ENCODE results near the gene TXNRD2.
A peak's percentile ranks its signal among the peaks of the same experiment; 100 is the strongest.

DNA sequence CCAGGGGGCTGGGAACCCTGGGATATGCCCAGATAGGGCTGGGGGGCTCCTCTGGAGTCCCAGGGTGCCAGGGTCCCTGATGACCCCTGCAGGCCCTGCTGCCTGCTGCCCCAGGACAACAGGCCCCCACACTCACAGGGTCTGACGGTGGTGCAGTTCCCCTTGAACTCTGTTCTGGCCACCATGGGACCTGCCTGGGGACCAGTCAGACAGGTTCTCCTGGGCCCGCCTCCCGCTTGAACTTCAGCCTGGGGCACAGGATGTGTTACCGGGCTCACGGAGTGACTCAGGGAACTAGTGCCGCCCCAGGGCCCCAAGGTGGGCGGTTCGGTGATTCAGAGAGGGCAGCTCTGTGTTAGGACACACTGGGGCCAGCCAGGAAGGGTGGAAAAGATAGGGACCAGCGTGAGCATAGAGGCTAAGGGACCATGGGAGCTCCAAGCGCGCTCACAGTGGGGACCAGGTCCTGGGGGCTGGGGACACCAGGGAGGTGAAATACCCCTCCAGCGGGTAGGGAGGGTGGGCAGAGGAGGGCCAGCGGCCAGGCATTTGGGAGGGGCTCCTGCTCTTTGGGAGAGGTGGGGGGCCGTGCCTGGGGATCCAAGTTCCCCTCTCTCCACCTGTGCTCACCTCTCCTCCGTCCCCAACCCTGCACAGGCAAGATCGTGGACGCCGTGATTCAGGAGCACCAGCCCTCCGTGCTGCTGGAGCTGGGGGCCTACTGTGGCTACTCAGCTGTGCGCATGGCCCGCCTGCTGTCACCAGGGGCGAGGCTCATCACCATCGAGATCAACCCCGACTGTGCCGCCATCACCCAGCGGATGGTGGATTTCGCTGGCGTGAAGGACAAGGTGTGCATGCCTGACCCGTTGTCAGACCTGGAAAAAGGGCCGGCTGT, 21.5 kb upstream of the TXNRD2 start:
- TF ChIP-seq, protein P1, sequence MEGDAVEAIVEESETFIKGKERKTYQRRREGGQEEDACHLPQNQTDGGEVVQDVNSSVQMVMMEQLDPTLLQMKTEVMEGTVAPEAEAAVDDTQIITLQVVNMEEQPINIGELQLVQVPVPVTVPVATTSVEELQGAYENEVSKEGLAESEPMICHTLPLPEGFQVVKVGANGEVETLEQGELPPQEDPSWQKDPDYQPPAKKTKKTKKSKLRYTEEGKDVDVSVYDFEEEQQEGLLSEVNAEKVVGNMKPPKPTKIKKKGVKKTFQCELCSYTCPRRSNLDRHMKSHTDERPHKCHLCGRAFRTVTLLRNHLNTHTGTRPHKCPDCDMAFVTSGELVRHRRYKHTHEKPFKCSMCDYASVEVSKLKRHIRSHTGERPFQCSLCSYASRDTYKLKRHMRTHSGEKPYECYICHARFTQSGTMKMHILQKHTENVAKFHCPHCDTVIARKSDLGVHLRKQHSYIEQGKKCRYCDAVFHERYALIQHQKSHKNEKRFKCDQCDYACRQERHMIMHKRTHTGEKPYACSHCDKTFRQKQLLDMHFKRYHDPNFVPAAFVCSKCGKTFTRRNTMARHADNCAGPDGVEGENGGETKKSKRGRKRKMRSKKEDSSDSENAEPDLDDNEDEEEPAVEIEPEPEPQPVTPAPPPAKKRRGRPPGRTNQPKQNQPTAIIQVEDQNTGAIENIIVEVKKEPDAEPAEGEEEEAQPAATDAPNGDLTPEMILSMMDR (IDR thresholded peaks at IDR 0.05 in 2 of 3, conservative IDR thresholded peaks at IDR 0.05 in 1 of 3; ENCODE audit: borderline replicate concordance in 1 of 3, insufficient read depth in 1 of 3, low read depth in 2 of 3, low read length in 2 of 3), result no peak
- TF ChIP-seq EZH2phosphoT487 (IDR thresholded peaks at IDR 0.05; ENCODE audit: borderline replicate concordance), result no peak
- TF ChIP-seq EGR1 (IDR thresholded peaks at IDR 0.05; ENCODE audit: low read depth), result peak; percentile 83
- TF ChIP-seq POLR2AphosphoS5 (IDR thresholded peaks at IDR 0.05; ENCODE audit: low read depth, low read length), result peak; percentile 57; the same call in 1 of the 2 replicates
- TF ChIP-seq, protein P2, sequence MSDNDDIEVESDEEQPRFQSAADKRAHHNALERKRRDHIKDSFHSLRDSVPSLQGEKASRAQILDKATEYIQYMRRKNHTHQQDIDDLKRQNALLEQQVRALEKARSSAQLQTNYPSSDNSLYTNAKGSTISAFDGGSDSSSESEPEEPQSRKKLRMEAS (IDR thresholded peaks at IDR 0.05), result peak; percentile 40; the same call in 1 of the 2 replicates
- peak; percentile 96 for TF ChIP-seq SP1 (IDR thresholded peaks at IDR 0.05; ENCODE audit: low read depth)
- TF ChIP-seq SRF (IDR thresholded peaks at IDR 0.05; ENCODE audit: low read depth), result no peak
- TF ChIP-seq POLR2A (IDR thresholded peaks at IDR 0.05; ENCODE audit: borderline replicate concordance, extremely low read depth, insufficient read depth, insufficient read length), result no peak
- TF ChIP-seq RAD21 (IDR thresholded peaks at IDR 0.05; ENCODE audit: low read depth), result peak; percentile 30; the same call in 1 of the 2 replicates

Measured in HCT116 (cell line).